Measurements from ENCODE around the gene CSRP1. TPM values are rescaled to one million over a fixed set of nuclear protein-coding genes. Genes with fewer than 3 reads are reported as not detected.

The CSRP1 gene
- total and polyA plus RNA-seq, 2 experiments from 2014 or later, result 5.8 to 29.9 TPM

- H3K27me3 ChIP-seq (ENCODE audit: insufficient read depth), result no peaks in the 10 kb centered on the region
- no peaks in the 10 kb centered on the region for H4K20me1 ChIP-seq (replicated peaks; ENCODE audit: insufficient read depth)
- Mint-ChIP-seq H3K27ac (no peak overlapping the region), H3K4me3 (no peak overlapping the region), H3K9me3 (no peaks in the 10 kb centered on the region), H3K4me1 (peaks cover 36% of the 10 kb centered on the region), H3K27me3 (ENCODE audit: insufficient read depth, low read depth, poor library complexity) (peaks cover 8% of the 10 kb centered on the region), H3K36me3 (ENCODE audit: low read depth) (no peaks in the 10 kb centered on the region)
- peak overlapping the region; percentile 98 for H2AFZ ChIP-seq
- peak overlapping the region; percentile 41; the same call in 1 of the 2 replicates for H3K4me3 ChIP-seq
- peaks cover 7% of the 10 kb centered on the region; the same call in 1 of the 2 replicates for H3F3A ChIP-seq (replicated peaks; ENCODE audit: low read depth)
- peak overlapping the region; percentile 69 for H3K4me2 ChIP-seq
- H3K4me1 ChIP-seq (ENCODE audit: insufficient read depth), result peaks cover 36% of the 10 kb centered on the region
- H3K9me2 ChIP-seq (ENCODE audit: insufficient read depth), result no peaks in the 10 kb centered on the region
- H3K27ac ChIP-seq (ENCODE audit: low read depth), result peak overlapping the region; percentile 66; the same call in 1 of the 2 replicates
- peak; percentile 91 for DNase-seq (ENCODE audit: low spot score)
- H3K36me3 ChIP-seq (ENCODE audit: insufficient read depth), result no peaks in the 10 kb centered on the region
- TF ChIP-seq, protein P1, sequence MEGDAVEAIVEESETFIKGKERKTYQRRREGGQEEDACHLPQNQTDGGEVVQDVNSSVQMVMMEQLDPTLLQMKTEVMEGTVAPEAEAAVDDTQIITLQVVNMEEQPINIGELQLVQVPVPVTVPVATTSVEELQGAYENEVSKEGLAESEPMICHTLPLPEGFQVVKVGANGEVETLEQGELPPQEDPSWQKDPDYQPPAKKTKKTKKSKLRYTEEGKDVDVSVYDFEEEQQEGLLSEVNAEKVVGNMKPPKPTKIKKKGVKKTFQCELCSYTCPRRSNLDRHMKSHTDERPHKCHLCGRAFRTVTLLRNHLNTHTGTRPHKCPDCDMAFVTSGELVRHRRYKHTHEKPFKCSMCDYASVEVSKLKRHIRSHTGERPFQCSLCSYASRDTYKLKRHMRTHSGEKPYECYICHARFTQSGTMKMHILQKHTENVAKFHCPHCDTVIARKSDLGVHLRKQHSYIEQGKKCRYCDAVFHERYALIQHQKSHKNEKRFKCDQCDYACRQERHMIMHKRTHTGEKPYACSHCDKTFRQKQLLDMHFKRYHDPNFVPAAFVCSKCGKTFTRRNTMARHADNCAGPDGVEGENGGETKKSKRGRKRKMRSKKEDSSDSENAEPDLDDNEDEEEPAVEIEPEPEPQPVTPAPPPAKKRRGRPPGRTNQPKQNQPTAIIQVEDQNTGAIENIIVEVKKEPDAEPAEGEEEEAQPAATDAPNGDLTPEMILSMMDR (conservative IDR thresholded peaks at IDR 0.05; ENCODE audit: low read depth in 2 of 2), result peak; percentile 88 to 92
- no peak for TF ChIP-seq EZH2 (IDR thresholded peaks at IDR 0.05; ENCODE audit: low read depth, unreplicated experiment)
- no peak for TF ChIP-seq NANOG (IDR thresholded peaks at IDR 0.05; ENCODE audit: borderline replicate concordance)
- no peak for TF ChIP-seq ZNF331 (CRISPR knock-in tag; IDR thresholded peaks at IDR 0.05; ENCODE audit: low read depth)
- no peak for TF ChIP-seq ZNF114 (CRISPR knock-in tag; IDR thresholded peaks at IDR 0.05)
- TF ChIP-seq POLR2AphosphoS5 (IDR thresholded peaks at IDR 0.05; ENCODE audit: low read depth), result 0 out of 2 replicates have a peak, but pooled peaks have one; percentile 23
- TF ChIP-seq, protein P2, sequence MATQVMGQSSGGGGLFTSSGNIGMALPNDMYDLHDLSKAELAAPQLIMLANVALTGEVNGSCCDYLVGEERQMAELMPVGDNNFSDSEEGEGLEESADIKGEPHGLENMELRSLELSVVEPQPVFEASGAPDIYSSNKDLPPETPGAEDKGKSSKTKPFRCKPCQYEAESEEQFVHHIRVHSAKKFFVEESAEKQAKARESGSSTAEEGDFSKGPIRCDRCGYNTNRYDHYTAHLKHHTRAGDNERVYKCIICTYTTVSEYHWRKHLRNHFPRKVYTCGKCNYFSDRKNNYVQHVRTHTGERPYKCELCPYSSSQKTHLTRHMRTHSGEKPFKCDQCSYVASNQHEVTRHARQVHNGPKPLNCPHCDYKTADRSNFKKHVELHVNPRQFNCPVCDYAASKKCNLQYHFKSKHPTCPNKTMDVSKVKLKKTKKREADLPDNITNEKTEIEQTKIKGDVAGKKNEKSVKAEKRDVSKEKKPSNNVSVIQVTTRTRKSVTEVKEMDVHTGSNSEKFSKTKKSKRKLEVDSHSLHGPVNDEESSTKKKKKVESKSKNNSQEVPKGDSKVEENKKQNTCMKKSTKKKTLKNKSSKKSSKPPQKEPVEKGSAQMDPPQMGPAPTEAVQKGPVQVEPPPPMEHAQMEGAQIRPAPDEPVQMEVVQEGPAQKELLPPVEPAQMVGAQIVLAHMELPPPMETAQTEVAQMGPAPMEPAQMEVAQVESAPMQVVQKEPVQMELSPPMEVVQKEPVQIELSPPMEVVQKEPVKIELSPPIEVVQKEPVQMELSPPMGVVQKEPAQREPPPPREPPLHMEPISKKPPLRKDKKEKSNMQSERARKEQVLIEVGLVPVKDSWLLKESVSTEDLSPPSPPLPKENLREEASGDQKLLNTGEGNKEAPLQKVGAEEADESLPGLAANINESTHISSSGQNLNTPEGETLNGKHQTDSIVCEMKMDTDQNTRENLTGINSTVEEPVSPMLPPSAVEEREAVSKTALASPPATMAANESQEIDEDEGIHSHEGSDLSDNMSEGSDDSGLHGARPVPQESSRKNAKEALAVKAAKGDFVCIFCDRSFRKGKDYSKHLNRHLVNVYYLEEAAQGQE (IDR thresholded peaks at IDR 0.05; ENCODE audit: unreplicated experiment), result no peak
- no peak for TF ChIP-seq EZH2phosphoT487 (IDR thresholded peaks at IDR 0.05; ENCODE audit: unreplicated experiment)
- 0 out of 2 replicates have a peak, but pooled peaks have one; percentile 27 for TF ChIP-seq ETS1 (IDR thresholded peaks at IDR 0.05)
- no peak for TF ChIP-seq CREB1 (CRISPR knock-in tag; IDR thresholded peaks at IDR 0.05; ENCODE audit: low read depth)
- TF ChIP-seq JUNB (IDR thresholded peaks at IDR 0.05; ENCODE audit: unreplicated experiment), result no peak
- TF ChIP-seq STAT1 (IDR thresholded peaks at IDR 0.05; ENCODE audit: unreplicated experiment), result no peak
- no peak for TF ChIP-seq ZNF462 (CRISPR knock-in tag; IDR thresholded peaks at IDR 0.05)
- H3K79me2 ChIP-seq (replicated peaks; ENCODE audit: insufficient read depth), result no peaks in the 10 kb centered on the region
- ATAC-seq, result peak; percentile 95
These were observed 58.7 kb downstream of the CSRP1 start for GRCh38 chr1:201447903-201448871.
